ENCODE data around the gene COL10A1.

- TF ChIP-seq CTCF (tag by site-specific recombination; IDR thresholded peaks at IDR 0.05) (no peak), SCRT1 (tag by site-specific recombination; IDR thresholded peaks at IDR 0.05; ENCODE audit: borderline replicate concordance) (no peak), PRDM10 (tag by site-specific recombination; IDR thresholded peaks at IDR 0.05) (no peak), FEZF1 (tag by site-specific recombination; IDR thresholded peaks at IDR 0.05) (no peak), ZNF501 (tag by site-specific recombination; IDR thresholded peaks at IDR 0.05) (no peak), ZSCAN5A (tag by site-specific recombination; IDR thresholded peaks at IDR 0.05) (no peak), ZNF10 (tag by site-specific recombination; IDR thresholded peaks at IDR 0.05) (no peak), ZNF621 (tag by site-specific recombination; IDR thresholded peaks at IDR 0.05) (no peak), ZNF830 (tag by site-specific recombination; IDR thresholded peaks at IDR 0.05; ENCODE audit: low read depth) (no peak), SALL2 (tag by site-specific recombination; IDR thresholded peaks at IDR 0.05; ENCODE audit: borderline replicate concordance) (no peak), YY1 (tag by site-specific recombination; IDR thresholded peaks at IDR 0.05) (no peak), ZNF510 (tag by site-specific recombination; IDR thresholded peaks at IDR 0.05; ENCODE audit: insufficient replicate concordance) (no peak)
Observed at GRCh38 chr6:116074732-116075390, 51.1 kb downstream of the COL10A1 start.

Measured in HEK293 (cell line).